HT-29 (cell line): Measurements from ENCODE around the gene OLFML2B. TPM values are rescaled to one million over a fixed set of nuclear protein-coding genes. Genes with fewer than 3 reads are reported as not detected.

Source experiments
- DNase-seq: peaks from one replicate; pipeline ENCODE4 v3.0.0-alpha.2; 2015; ENCODE audit warnings: low spot score
- total RNA-seq: library from RNA; depleted of rRNA; stranded (reverse); fragments of >200 nt; shearing (Covaris generic); gene quantifications from 2 replicates; pipeline ENCODE4 v1.2.3, GENCODE V29; 2014; rRNA removed

The OLFML2B gene
- total RNA-seq, 1 experiment from 2014 or later, result 0.66 TPM

DNA sequence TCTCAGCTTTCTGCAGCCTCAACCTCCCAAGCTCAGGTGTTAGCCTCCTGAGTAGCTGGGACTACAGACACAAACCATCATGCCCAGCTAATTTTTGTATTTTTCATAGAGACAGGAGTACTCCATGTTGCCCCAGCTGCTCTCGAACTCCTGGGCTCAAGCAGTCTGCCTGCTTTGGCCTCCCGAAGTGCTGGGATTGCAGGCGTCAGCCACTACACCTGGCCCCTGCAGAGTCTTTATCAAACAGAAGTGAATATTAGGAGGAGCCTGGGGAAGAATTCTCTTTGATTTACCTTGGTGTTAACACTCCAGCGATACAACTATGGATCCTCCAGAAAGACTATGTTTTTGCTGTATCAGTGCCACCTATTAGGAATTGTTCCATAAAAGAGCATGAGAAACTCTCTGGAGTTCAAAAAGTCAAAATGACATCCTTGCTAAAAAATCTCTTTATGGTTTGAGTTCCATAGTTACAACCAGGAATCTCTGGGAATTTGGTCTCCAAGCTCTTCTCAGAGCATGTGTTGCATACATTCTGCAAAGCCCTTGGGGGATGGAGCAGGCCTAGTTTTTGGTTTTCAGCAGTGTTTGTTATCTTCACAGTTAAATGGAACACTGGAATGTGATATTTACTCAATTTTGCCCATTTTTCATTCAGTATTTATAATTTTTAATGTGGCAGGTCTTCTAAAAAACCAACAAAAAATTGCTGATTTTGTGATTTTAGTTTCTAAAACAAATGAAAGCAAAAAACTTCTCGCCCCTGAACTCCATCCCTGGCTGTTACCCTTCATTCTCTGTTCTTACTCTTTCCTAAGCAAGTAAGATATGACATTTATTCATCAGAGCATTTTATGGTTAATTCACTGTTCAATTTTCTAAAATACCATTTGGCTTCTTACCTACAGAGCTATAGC lies 77.3 kb downstream of the OLFML2B start:
- DNase-seq, result no peak

DNA sequence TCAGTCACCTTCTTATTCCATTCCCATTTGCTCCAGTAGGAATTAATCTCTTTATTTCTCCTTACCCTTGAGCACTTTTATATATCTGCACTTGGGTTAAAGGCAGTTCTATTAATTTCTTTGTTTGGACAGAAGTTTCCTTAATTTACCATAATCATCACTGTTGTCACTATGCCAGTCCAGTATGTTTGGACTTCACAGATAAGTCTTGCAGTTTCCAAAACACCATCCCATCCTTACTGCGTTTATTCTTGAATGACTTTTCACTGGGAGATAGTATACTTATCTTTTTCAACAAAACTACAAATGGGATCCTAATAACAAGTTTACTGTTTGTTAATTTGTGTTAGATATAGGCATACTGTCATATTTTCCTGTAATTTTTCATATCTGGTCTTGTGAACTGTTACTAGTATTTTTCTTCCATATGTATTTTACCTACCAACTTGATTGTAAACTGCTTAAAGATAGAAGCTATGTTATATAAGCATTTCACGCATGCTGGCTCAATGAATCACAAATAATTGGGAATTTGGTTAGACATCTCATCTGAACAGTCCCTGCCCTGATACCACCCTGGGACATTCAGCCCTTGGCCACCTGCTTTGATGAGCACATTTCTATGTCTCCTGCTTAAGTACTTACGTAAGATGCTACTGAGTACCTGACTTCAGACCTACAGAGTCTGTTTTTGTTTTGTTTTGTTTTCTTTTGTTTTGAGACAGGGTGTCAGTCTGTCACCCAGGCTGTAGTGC lies 78.2 kb downstream of the OLFML2B start:
- DNase-seq, result no peak

DNA sequence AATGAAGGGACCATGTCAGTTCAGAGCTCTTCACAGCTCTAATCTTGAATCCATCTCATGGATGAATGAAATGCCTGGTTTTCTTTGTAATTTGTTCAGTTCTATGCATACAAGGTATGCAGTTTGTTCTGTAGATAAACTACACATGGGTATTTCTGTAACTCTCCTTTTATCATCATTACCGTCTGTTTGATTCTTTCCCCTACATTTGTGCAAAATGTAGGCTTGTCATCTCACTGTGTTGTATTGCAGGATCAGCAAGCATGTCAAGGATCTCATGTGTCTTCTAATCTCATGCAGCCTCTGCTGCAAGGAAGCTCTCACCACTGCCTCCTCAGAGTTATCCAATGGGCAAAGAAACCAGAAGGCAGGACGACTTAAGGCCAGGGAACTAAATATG lies 79.3 kb downstream of the OLFML2B start:
- no peak for DNase-seq

DNA sequence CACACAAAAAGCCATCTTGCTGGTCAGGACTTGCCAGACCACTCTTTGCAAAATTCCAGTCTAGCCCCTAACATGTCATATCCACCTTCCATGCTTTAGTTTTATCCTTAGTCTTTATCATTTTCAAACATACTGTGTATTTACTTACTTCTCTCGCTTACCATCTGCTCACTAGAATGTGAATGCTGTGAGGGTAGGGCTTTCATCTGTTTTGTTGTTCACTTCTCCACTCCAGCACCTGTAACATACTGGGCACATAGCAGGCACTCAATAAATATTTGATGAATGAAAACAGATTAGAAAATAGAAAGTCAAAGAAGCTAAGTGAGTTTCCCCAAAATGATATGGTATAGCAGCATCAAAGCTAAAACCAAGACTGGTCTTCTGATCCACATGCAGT lies 79.9 kb downstream of the OLFML2B start:
- DNase-seq, result no peak

DNA sequence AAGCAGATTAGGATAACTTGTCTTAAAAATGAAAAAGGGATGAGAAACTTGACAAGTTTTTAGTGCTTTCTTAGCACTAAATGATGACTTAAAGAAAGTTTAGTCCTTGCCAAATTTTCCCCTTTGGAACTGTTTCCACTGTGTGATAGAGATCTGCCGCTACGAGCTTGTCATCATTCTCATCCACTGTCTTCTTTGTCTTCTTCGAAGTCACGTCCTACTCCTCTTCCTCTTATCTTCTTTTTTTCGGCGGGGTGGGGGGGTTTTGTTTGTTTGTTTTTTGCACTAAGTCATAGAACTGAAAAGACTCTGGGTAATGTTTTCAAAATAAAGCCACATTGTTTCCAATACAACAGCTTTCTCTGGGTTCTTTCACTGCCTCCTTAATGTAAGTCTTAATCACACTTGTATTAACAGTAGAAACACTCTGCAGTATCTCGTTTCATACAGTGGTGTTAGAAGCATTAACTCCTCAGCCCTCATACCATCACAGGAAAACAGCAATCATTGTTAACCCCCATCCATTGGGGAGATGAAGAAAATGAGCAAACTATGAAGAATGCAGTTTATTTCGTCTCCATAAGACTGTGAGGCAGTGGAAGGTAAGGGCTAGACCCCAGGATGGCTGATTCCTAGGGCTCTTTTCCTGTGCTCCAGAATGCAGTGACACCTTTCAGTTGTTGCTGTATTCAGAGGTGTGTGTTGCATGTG lies 81.8 kb downstream of the OLFML2B start:
- DNase-seq, result no peak

DNA sequence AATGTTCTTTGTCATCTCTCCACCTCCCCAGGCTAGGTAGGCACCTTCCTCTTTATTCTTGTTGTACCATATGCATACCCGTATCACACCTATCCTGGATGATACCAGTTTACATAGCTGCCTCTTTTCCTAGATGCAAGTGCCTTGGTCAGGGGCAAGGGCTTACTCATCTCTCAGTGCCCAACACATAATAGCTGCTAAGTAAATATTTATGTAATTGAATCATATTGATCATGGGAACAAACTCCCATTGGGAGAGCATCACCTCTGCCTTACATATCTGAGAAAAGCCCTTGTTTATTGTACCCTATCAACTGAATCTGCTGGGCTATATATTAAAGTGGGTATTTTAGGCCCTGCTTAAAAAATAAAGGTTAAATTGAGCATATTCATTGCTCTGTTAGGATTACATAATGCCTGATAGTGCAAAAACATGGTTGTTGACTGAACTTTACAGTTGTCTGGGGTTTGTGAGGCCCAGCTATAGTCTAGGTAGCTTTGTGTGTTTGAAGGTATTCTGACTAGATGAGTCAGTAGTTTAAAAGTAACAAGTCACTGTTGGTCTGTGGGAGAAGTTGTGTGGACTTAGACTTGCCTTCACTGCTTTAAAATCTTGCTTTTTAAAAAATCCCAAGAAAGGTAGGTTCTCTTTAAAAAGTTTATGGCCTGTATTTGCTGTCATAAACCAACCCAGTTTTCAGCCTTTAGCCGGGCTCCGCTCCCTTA lies 82.6 kb downstream of the OLFML2B start:
- DNase-seq, result no peak

DNA sequence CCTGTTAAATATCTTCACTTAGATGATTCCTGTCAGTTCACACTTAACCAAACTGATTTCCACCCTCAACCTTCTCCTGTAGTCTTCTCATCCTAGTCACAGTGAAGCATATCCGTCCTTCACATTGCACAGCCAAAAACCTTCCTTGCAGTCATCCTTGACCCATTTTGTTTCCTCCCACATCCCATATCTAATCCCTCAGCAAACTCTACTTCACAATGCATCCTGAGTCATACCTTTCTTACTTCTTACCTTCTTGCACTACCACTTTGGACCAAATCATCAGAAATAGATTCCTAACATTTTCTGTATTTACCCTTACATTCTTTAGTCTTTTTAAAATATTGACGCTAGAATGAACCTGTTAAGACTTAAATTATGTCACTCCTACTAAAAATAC lies 86.9 kb downstream of the OLFML2B start:
- DNase-seq, result no peak

DNA sequence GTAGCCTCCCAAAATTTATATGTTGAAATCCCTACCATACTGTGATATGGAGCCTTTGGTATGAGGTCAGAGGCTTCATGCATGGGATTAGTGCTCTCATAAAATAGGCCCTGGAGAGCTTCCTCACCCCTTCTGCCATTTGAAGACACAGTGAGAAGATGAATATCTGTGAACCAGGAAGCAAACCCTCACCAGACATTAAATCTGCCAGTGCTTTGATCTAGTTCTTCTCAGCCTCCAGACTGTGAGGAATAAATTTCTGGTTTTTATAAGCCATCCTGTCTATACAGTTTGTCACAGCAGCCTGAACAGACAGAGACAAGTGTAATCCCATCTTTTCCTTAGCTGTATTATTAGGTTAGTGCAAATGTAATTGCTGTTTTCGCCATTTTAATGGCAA lies 88.4 kb downstream of the OLFML2B start:
- no peak for DNase-seq

DNA sequence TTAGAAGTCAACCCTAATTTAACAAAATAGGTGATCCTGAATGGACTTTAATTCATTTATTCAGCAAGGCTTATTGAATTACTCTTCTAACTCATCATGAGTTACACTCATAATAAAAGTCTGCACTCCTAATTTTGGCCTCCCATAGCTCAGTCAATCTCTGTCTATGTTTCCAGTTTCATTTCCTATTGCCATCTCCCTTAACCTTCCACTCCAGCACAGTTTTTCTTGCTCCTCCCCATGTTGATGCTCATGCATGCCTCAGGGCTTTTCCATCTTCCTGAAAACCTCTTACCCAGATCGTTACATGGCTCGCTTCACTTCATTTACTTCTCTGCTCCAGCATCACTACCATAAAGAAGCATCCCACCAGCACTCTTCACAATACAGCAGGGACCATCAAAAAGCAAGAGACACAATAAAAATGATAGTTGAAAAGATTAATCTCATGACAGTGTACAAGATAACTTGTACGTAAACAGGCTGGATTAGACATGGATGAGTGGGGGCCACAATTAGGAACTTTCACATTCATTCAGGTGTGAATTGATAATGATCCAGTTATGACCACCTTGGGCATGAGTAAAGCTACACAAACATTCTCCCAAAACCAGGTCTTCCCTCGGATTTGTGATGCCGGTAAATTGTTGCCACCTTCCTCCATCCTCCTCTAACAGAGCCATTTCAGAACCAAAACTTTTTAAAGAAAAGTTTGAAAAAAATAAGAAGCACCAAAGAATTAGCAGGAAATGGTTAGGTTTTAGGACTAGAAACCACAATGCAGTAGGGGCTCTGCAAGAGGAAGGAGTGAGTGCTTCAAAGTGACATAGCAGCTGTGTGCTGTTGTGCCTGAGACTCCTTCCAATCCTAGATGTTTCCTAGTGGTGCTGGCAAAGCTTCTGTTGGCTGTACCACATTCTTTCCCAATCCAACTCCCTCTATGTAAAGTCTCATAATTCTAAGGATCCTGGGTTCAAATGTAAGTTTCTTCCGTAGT lies 89.8 kb downstream of the OLFML2B start:
- no peak for DNase-seq

Other genes with a start within 250 kb of the OLFML2B start
- gene NOS1AP, start 45.8 kb upstream of the OLFML2B start, total RNA-seq, result 2.3 and 9.0 TPM in 2 replicates